ENCODE data around the gene PPFIA1. TPM values are rescaled to one million over a fixed set of nuclear protein-coding genes. Genes with fewer than 3 reads are reported as not detected.
"Not testable (repeated sequence)": the region's sequence is repeated elsewhere in the genome, so short reads cannot be mapped to it uniquely, and the experiment has no call there.

The PPFIA1 gene
- total RNA-seq, 2 experiments from 2014 or later, result 29.5 to 30.9 TPM

GRCh38 chr11:70387564-70387963 is 117.1 kb downstream of the PPFIA1 start:
- Mint-ChIP-seq H3K4me3 (no peak overlapping the region), H3K27me3 (peaks cover 7% of the 10 kb centered on the region), H3K36me3 (peaks cover 15% of the 10 kb centered on the region), H3K27ac (peak overlapping the region; percentile 20), H3K4me1 (no peaks in the 10 kb centered on the region), H3K9me3 (peaks cover 3% of the 10 kb centered on the region)
- DNase-seq, result no peak

- H3K36me3 Mint-ChIP-seq, result peaks cover 20% of the 10 kb centered on the region
- H3K27ac Mint-ChIP-seq, result no peak overlapping the region
- peaks cover 3% of the 10 kb centered on the region for H3K9me3 Mint-ChIP-seq
- peaks cover 20% of the 10 kb centered on the region for H3K27me3 Mint-ChIP-seq
- H3K4me1 Mint-ChIP-seq, result no peaks in the 10 kb centered on the region
- H3K4me3 Mint-ChIP-seq, result no peak overlapping the region
- no peak for DNase-seq
Observed at GRCh38 chr11:70389201-70389600, 118.7 kb downstream of the PPFIA1 start.

GRCh38 chr11:70390882-70391281 is 120.4 kb downstream of the PPFIA1 start:
- H3K4me3 Mint-ChIP-seq, DNase-seq, H3K4me1 Mint-ChIP-seq, H3K27ac Mint-ChIP-seq, H3K9me3 Mint-ChIP-seq: not testable (repeated sequence)
- Mint-ChIP-seq H3K36me3 (peaks cover 14% of the 10 kb centered on the region), H3K27me3 (peaks cover 33% of the 10 kb centered on the region)

GRCh38 chr11:70394211-70394950 is 123.9 kb downstream of the PPFIA1 start:
- Mint-ChIP-seq H3K27ac (no peak overlapping the region), H3K27me3 (peaks cover 60% of the 10 kb centered on the region), H3K9me3 (no peaks in the 10 kb centered on the region), H3K4me3 (no peak overlapping the region), H3K4me1 (peaks cover 9% of the 10 kb centered on the region), H3K36me3 (peaks cover 16% of the 10 kb centered on the region)
- DNase-seq, result no peak

- Mint-ChIP-seq H3K9me3 (no peaks in the 10 kb centered on the region), H3K4me3 (peak overlapping the region; percentile 85), H3K27me3 (peaks cover 83% of the 10 kb centered on the region), H3K27ac (peak overlapping the region; percentile 56), H3K4me1 (peaks cover 17% of the 10 kb centered on the region), H3K36me3 (peaks cover 14% of the 10 kb centered on the region)
- DNase-seq, result peak; percentile 10
Observed at GRCh38 chr11:70397336-70397982, 127.0 kb downstream of the PPFIA1 start.

- H3K4me1 Mint-ChIP-seq, result peaks cover 24% of the 10 kb centered on the region
- peak; percentile 71 for DNase-seq
- H3K9me3 Mint-ChIP-seq, result no peaks in the 10 kb centered on the region
- H3K27ac Mint-ChIP-seq, result peak within 1 kb of the TSS; percentile 56
- H3K4me3 Mint-ChIP-seq, result peak within 1 kb of the TSS; percentile 85
- peaks cover 14% of the 10 kb centered on the region for H3K36me3 Mint-ChIP-seq
- H3K27me3 Mint-ChIP-seq, result peaks cover 83% of the 10 kb centered on the region
Observed at GRCh38 chr11:70397983-70398833, 127.7 kb downstream of the PPFIA1 start, which contains the start of gene CTTN. CTTN (plus strand) TSS chr11:70398529; CDS start chr11:70407298, 8,769 bp downstream.

- H3K27me3 Mint-ChIP-seq, result peaks cover 81% of the 10 kb centered on the region
- peak overlapping the region; percentile 71 for H3K4me3 Mint-ChIP-seq
- H3K36me3 Mint-ChIP-seq, result peaks cover 8% of the 10 kb centered on the region
- H3K4me1 Mint-ChIP-seq, result peaks cover 24% of the 10 kb centered on the region
- peak; percentile 19 for DNase-seq
- no peaks in the 10 kb centered on the region for H3K9me3 Mint-ChIP-seq
- peak overlapping the region; percentile 29 for H3K27ac Mint-ChIP-seq
Observed at GRCh38 chr11:70398834-70399680, 128.6 kb downstream of the PPFIA1 start.

- peak; percentile 17 for DNase-seq
- Mint-ChIP-seq H3K9me3 (no peaks in the 10 kb centered on the region), H3K4me1 (peaks cover 24% of the 10 kb centered on the region), H3K4me3 (peak overlapping the region; percentile 71), H3K27me3 (peaks cover 79% of the 10 kb centered on the region), H3K36me3 (peaks cover 8% of the 10 kb centered on the region), H3K27ac (peak overlapping the region; percentile 42)
Observed at GRCh38 chr11:70399681-70400112, 129.2 kb downstream of the PPFIA1 start.

GRCh38 chr11:70400643-70401042 is 130.2 kb downstream of the PPFIA1 start:
- Mint-ChIP-seq H3K4me1 (peaks cover 24% of the 10 kb centered on the region), H3K36me3 (peaks cover 8% of the 10 kb centered on the region), H3K9me3 (no peaks in the 10 kb centered on the region), H3K27ac (no peak overlapping the region), H3K27me3 (peaks cover 71% of the 10 kb centered on the region), H3K4me3 (no peak overlapping the region)
- DNase-seq, result no peak

GRCh38 chr11:70402016-70402415 is 131.5 kb downstream of the PPFIA1 start:
- Mint-ChIP-seq H3K4me3 (no peak overlapping the region), H3K36me3 (peaks cover 5% of the 10 kb centered on the region), H3K27ac (no peak overlapping the region), H3K4me1 (peaks cover 24% of the 10 kb centered on the region), H3K9me3 (no peaks in the 10 kb centered on the region), H3K27me3 (peaks cover 58% of the 10 kb centered on the region)
- DNase-seq, result no peak

- Mint-ChIP-seq H3K27me3 (peaks cover 51% of the 10 kb centered on the region), H3K4me3 (no peak overlapping the region), H3K36me3 (peaks cover 2% of the 10 kb centered on the region), H3K27ac (no peak overlapping the region), H3K9me3 (no peaks in the 10 kb centered on the region), H3K4me1 (peaks cover 18% of the 10 kb centered on the region)
- no peak for DNase-seq
Observed at GRCh38 chr11:70402685-70403084, 132.2 kb downstream of the PPFIA1 start.

- DNase-seq, result no peak
- Mint-ChIP-seq H3K4me3 (no peak overlapping the region), H3K9me3 (no peaks in the 10 kb centered on the region), H3K4me1 (peaks cover 15% of the 10 kb centered on the region), H3K27ac (no peak overlapping the region), H3K36me3 (peaks cover 3% of the 10 kb centered on the region), H3K27me3 (peaks cover 43% of the 10 kb centered on the region)
Observed at GRCh38 chr11:70404244-70404643, 133.8 kb downstream of the PPFIA1 start.

GRCh38 chr11:70405679-70406395 is 135.3 kb downstream of the PPFIA1 start:
- Mint-ChIP-seq H3K27me3 (peaks cover 34% of the 10 kb centered on the region), H3K27ac (no peak overlapping the region), H3K9me3 (no peaks in the 10 kb centered on the region), H3K4me1 (peaks cover 11% of the 10 kb centered on the region), H3K36me3 (peaks cover 9% of the 10 kb centered on the region), H3K4me3 (no peak overlapping the region)
- no peak for DNase-seq

- Mint-ChIP-seq H3K9me3 (no peaks in the 10 kb centered on the region), H3K4me3 (no peak overlapping the region), H3K36me3 (peaks cover 16% of the 10 kb centered on the region), H3K4me1 (peaks cover 11% of the 10 kb centered on the region), H3K27ac (no peak overlapping the region), H3K27me3 (peaks cover 21% of the 10 kb centered on the region)
- no peak for DNase-seq
Observed at GRCh38 chr11:70407121-70407520, 136.6 kb downstream of the PPFIA1 start.
